SK-N-SH (cell line): Measurements from ENCODE around the gene NBEA.

ENCODE experiments used
- CHD2 ChIP-seq: fragments of 150-350 bp; IDR thresholded peaks from 2 replicates; pipeline ENCODE4 v1.6.1; 2018; ENCODE audit warnings: low read length; ENCODE audit not compliant: partially characterized antibody
- FOXJ3 ChIP-seq: sonication (generic); formaldehyde crosslinking; IDR thresholded peaks from 2 replicates; pipeline ENCODE4 v1.5.1; 2020; ENCODE audit warnings: mild to moderate bottlenecking, missing genetic modification reagents
- GABPA ChIP-seq: IDR thresholded peaks from 2 replicates; pipeline ENCODE4 v1.4.0; 2012; ENCODE audit warnings: low read depth, mild to moderate bottlenecking
- JUND ChIP-seq: IDR thresholded peaks from 2 replicates; pipeline ENCODE4 v1.4.0; 2012
- POLR2AphosphoS5 ChIP-seq: IDR thresholded peaks from 2 replicates; pipeline ENCODE4 v1.6.1; 2012; ENCODE audit warnings: low read depth, low read length
- RAD21 ChIP-seq: IDR thresholded peaks from 2 replicates; pipeline ENCODE4 v1.6.1; 2012; ENCODE audit warnings: mild to moderate bottlenecking, low read length
- RFX5 ChIP-seq: IDR thresholded peaks from 2 replicates; pipeline ENCODE4 v1.6.1; 2012; ENCODE audit warnings: mild to moderate bottlenecking, improper control_type of control experiment, low read length
- TAF1 ChIP-seq: IDR thresholded peaks from 2 replicates; pipeline ENCODE4 v1.6.1; 2012; ENCODE audit warnings: low read depth, mild to moderate bottlenecking, low read length, moderate library complexity, borderline replicate concordance
- YY1 ChIP-seq: IDR thresholded peaks from 2 replicates; pipeline ENCODE4 v1.4.0; 2012; ENCODE audit warnings: low read depth, mild to moderate bottlenecking
- TF ChIP-seq, protein P1 (sequence below): fragments of 200-600 bp; sonication (generic); IDR thresholded peaks from 2 replicates; pipeline ENCODE4 v1.6.1; 2017; ENCODE audit warnings: antibody characterized with exemption, mild to moderate bottlenecking, moderate library complexity
- TF ChIP-seq, protein P2 (sequence below): IDR thresholded peaks from 2 replicates; pipeline ENCODE4 v1.4.0; 2012; ENCODE audit warnings: low read depth

GRCh38 chr13:35252536-35253205, 310.6 kb downstream of the NBEA start:
- TF ChIP-seq RFX5 (no peak), FOXJ3 (CRISPR knock-in tag) (no peak), JUND (no peak), YY1 (no peak), CHD2 (no peak), TAF1 (no peak), RAD21 (no peak), GABPA (no peak), POLR2AphosphoS5 (no peak)
- TF ChIP-seq, protein P1, sequence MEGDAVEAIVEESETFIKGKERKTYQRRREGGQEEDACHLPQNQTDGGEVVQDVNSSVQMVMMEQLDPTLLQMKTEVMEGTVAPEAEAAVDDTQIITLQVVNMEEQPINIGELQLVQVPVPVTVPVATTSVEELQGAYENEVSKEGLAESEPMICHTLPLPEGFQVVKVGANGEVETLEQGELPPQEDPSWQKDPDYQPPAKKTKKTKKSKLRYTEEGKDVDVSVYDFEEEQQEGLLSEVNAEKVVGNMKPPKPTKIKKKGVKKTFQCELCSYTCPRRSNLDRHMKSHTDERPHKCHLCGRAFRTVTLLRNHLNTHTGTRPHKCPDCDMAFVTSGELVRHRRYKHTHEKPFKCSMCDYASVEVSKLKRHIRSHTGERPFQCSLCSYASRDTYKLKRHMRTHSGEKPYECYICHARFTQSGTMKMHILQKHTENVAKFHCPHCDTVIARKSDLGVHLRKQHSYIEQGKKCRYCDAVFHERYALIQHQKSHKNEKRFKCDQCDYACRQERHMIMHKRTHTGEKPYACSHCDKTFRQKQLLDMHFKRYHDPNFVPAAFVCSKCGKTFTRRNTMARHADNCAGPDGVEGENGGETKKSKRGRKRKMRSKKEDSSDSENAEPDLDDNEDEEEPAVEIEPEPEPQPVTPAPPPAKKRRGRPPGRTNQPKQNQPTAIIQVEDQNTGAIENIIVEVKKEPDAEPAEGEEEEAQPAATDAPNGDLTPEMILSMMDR = no peak
- TF ChIP-seq, protein P2, sequence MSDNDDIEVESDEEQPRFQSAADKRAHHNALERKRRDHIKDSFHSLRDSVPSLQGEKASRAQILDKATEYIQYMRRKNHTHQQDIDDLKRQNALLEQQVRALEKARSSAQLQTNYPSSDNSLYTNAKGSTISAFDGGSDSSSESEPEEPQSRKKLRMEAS = no peak
